Bronchial epithelial cell (primary cell): ENCODE data around the gene BRINP1. TPM values are rescaled to one million over a fixed set of nuclear protein-coding genes. Genes with fewer than 3 reads are reported as not detected.

Experiments
- DNase-seq: peaks from one replicate; pipeline ENCODE4 v3.0.0-alpha.2; 2010; ENCODE audit warnings: low read depth
- FAIRE-seq: peaks from 2 replicates; lab custom pipeline; 2011; peaks lifted over from hg19 to GRCh38; lab: Jason Lieb, UNC
- H3K27me3 ChIP-seq: 2 replicates; pipeline ENCODE4 v1.5.1; 2011; ENCODE audit warnings: low read length; ENCODE audit not compliant: control insufficient read depth, insufficient read depth
- H3K36me3 ChIP-seq: 2 replicates; pipeline ENCODE4 v1.5.1; 2011; ENCODE audit warnings: low read length; ENCODE audit not compliant: control insufficient read depth, insufficient read depth
- H3K4me3 ChIP-seq: 2 replicates; pipeline ENCODE4 v1.5.1; 2011; ENCODE audit warnings: mild to moderate bottlenecking, low read depth, low read length, control low read depth
- CTCF ChIP-seq: IDR thresholded peaks from 2 replicates; pipeline ENCODE4 v1.5.1; 2011; ENCODE audit warnings: mild to moderate bottlenecking, moderate library complexity, low read length, control low read depth, inconsistent platforms; ENCODE audit not compliant: insufficient read depth, severe bottlenecking
- total RNA-seq: library from RNA; depleted of rRNA; stranded (reverse); fragments of >200 nt; gene quantifications from 2 replicates; pipeline ENCODE4 v1.2.1, GENCODE V29; 2014

Gene BRINP1
- total RNA-seq, 1 donor from 2014 or later, result 1.6 TPM

- H3K27me3 ChIP-seq, result no peaks in the 10 kb centered on the region
- no peak for TF ChIP-seq CTCF
- FAIRE-seq (no peak), DNase-seq (no peak)
- no peaks in the 10 kb centered on the region for H3K36me3 ChIP-seq
- H3K4me3 ChIP-seq, result no peak overlapping the region
Measured at GRCh38 chr9:119159386-119159785, 209.8 kb downstream of the BRINP1 start.

- TF ChIP-seq CTCF, result no peak
- no peaks in the 10 kb centered on the region for H3K36me3 ChIP-seq
Measured at GRCh38 chr9:119157196-119157595, 212.0 kb downstream of the BRINP1 start.

GRCh38 chr9:119156354-119156753 is 212.9 kb downstream of the BRINP1 start:
- DNase-seq (no peak), FAIRE-seq (no peak)
- no peak for TF ChIP-seq CTCF
- Histone ChIP-seq H3K4me3 (no peak overlapping the region), H3K36me3 (no peaks in the 10 kb centered on the region), H3K27me3 (no peaks in the 10 kb centered on the region)

More at GRCh38 chr9:119157196-119157595, 212.0 kb downstream of the BRINP1 start:
- Histone ChIP-seq H3K4me3 (no peak overlapping the region), H3K27me3 (no peaks in the 10 kb centered on the region)
- DNase-seq, result no peak
- no peak for FAIRE-seq

- no peak for FAIRE-seq
- no peaks in the 10 kb centered on the region for H3K36me3 ChIP-seq
- H3K27me3 ChIP-seq, result no peaks in the 10 kb centered on the region
Measured at GRCh38 chr9:119154527-119154926, 214.7 kb downstream of the BRINP1 start.

GRCh38 chr9:119153402-119153801 is 215.8 kb downstream of the BRINP1 start:
- FAIRE-seq (no peak), DNase-seq (no peak)
- H3K27me3 ChIP-seq, result no peaks in the 10 kb centered on the region
- no peak for TF ChIP-seq CTCF
- no peak overlapping the region for H3K4me3 ChIP-seq
- no peaks in the 10 kb centered on the region for H3K36me3 ChIP-seq

More at GRCh38 chr9:119154527-119154926, 214.7 kb downstream of the BRINP1 start:
- TF ChIP-seq CTCF, result no peak
- no peak overlapping the region for H3K4me3 ChIP-seq
- DNase-seq, result no peak

- Histone ChIP-seq H3K27me3 (no peaks in the 10 kb centered on the region), H3K36me3 (no peaks in the 10 kb centered on the region), H3K4me3 (no peak overlapping the region)
- FAIRE-seq, result no peak
- no peak for TF ChIP-seq CTCF
- DNase-seq, result no peak
Measured at GRCh38 chr9:119148855-119149254, 220.4 kb downstream of the BRINP1 start.
